VCaP (cell line): ENCODE results near the gene SGMS2.

Experiments
- H3K27ac ChIP-seq: fragments of 450-650 bp; 2 replicates; pipeline ENCODE4 v1.5.1; 2017
- CTCF ChIP-seq: fragments of 450-650 bp; conservative IDR thresholded peaks from 2 replicates; pipeline ENCODE4 v1.5.1; 2017; ENCODE audit warnings: mild to moderate bottlenecking, moderate library complexity

SGMS2 gene

GRCh38 chr4:107870916-107871786, 46.4 kb downstream of the SGMS2 start:
- H3K27ac ChIP-seq: peak overlapping the region; percentile 83
- no peak for TF ChIP-seq CTCF

DNA sequence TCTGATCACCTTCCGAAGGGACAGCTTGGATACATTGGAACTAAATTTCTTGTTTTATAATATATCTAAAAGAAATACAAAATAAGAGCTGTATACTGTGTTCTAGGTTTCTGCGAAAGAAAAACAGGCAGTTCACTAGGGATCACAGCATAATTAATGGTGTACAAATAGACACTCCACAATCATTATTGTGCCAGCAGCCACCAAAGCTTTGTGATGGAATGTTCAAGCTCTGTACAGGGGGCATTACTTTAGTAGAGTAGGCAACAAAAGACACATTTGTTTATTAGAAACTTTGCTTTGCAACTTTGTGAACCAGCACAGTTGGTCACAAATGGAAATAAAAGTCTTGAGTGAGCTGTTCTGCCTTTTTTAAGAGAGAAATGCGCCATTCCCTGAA, 49.3 kb downstream of the SGMS2 start:
- TF ChIP-seq CTCF: no peak
- H3K27ac ChIP-seq: no peak overlapping the region

GRCh38 chr4:107876099-107876498, 51.4 kb downstream of the SGMS2 start:
- TF ChIP-seq CTCF: no peak

DNA sequence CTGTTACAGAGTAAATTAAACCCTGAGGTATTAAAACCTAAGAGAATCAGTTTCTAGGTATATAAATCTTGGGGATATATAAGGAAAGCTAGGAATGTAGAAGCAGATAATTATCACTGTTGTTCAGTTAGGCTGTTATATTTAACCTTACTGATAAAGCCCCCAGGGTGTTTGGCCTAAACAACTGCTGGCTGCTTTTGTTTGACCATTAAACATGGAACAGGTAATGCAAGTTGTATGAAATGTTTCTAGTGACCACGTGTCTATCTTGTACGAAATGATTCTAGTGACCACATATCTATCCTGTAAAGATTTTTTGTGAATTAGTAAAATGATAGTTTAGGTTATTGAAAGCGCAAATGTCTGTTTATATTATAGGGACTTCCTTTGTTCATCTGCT, 52.6 kb downstream of the SGMS2 start:
- H3K27ac ChIP-seq: peak overlapping the region; percentile 98
- no peak for TF ChIP-seq CTCF

More at GRCh38 chr4:107876099-107876498, 51.4 kb downstream of the SGMS2 start:
- H3K27ac ChIP-seq: peak overlapping the region; percentile 98

GRCh38 chr4:107885865-107886264, 61.1 kb downstream of the SGMS2 start:
- no peak for TF ChIP-seq CTCF
- no peak overlapping the region for H3K27ac ChIP-seq

GRCh38 chr4:107888237-107888636, 63.5 kb downstream of the SGMS2 start:
- H3K27ac ChIP-seq: no peak overlapping the region
- no peak for TF ChIP-seq CTCF

GRCh38 chr4:107890779-107891178, 66.0 kb downstream of the SGMS2 start:
- no peak overlapping the region for H3K27ac ChIP-seq
- no peak for TF ChIP-seq CTCF
